GM20000 (cell line): Measurements from ENCODE around the gene FGD6.
A peak's percentile ranks its signal among the peaks of the same experiment; 100 is the strongest.

ENCODE experiments used
- DNase-seq: peaks from one replicate; pipeline ENCODE4 v3.0.0; 2012; ENCODE audit warnings: low spot score
- TF ChIP-seq, protein P1 (sequence below): IDR thresholded peaks from 2 replicates; pipeline ENCODE4 v1.5.1; 2012; ENCODE audit warnings: mild to moderate bottlenecking, control low read depth; ENCODE audit errors: extremely low read depth, missing control alignments

The FGD6 gene

DNA sequence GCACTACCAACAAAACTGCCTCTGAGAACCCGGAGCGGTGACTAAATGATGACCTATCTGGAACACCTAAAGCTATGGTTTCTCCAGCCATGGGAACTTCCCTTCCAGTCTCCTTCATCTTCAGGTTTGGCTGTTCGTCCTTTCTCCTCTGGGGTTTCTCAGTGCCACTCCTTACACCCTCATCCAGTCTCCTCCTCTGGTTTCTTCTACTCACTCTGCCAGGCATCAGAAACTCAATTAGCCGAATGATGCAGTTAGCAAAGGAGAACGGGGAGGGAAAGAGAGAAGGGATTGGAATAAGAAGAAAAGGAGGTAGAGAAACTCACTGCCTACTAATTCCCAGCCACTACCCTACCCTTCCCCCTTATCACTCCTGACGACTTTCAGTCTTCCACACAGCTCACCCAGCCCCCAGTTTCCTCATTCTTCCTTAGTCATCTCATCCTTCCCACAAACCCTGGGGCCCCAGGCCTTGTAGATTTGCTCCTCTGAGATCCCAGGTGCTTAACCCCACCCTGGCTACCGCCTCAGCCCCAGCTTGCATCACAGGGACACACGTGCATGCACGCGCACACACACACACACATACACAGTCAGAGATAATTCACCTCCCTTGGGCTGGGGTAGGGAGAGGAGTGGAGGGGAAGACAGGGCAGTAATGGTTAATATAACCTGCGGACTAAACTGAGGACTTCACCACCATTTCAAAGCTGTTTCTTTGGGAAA lies 13.0 kb downstream of the FGD6 start:
- TF ChIP-seq, protein P1, sequence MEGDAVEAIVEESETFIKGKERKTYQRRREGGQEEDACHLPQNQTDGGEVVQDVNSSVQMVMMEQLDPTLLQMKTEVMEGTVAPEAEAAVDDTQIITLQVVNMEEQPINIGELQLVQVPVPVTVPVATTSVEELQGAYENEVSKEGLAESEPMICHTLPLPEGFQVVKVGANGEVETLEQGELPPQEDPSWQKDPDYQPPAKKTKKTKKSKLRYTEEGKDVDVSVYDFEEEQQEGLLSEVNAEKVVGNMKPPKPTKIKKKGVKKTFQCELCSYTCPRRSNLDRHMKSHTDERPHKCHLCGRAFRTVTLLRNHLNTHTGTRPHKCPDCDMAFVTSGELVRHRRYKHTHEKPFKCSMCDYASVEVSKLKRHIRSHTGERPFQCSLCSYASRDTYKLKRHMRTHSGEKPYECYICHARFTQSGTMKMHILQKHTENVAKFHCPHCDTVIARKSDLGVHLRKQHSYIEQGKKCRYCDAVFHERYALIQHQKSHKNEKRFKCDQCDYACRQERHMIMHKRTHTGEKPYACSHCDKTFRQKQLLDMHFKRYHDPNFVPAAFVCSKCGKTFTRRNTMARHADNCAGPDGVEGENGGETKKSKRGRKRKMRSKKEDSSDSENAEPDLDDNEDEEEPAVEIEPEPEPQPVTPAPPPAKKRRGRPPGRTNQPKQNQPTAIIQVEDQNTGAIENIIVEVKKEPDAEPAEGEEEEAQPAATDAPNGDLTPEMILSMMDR: no peak
- no peak for DNase-seq

DNA sequence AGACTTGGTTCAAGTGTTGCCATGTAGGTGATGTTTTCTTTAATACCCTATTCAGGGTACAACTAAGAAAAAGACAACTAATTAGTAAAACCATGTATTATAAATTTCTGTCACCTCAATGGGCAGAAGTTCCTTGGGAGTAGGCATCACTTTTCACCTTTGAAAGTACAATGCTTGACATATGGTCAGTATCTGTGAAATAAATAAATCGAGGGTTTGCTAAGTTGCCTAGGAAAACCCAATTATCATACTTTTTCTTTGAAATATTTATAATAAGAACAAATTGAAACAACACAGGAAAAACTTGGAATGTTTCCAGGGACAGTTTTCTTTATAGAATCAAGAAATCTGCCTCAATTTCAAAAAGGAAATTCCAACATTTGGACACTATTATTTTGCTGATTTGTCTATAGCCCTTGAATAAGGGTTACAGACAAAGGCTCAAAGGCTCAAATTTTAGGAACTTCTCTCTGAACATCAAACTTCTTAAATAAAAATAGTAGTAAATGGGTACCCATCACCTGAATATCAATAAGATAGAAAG lies 13.7 kb downstream of the FGD6 start:
- TF ChIP-seq, protein P1: no peak
- DNase-seq: no peak

DNA sequence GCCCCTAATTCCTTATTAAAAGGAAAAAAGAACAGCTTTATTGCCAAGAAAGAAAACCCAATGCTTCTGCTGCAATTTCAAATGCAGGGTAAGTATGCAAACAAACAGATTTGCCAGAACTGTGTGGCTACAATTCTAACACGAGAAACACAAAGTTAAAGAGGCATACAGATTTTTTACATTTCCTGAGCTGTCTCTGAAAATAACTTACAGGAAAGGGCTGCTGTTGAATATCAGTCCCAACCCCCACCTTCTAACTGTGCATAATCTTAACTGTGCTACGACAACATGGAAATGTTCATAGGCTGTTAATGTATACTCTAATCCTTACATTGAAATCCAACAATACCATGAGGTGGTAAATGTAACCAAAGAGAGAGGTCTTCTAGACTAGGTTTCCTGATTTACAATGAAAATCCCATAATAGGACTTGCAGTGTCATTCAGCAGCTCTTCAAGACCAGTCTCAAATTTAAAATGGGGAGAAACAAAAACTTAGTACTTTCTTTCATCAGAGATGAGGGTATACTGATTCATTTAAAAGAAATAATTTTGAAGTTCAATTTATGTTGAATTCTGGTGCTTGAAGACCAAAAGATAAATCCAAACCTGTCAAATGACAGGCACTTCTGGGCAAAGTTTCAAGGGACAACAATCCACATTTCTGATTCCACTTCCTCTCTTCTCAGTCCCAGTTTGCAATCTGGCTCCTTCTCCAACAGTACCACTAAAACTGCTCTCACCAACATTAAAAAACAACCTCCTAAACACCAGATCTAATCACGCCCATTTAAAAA lies 14.4 kb downstream of the FGD6 start:
- no peak for DNase-seq
- TF ChIP-seq, protein P1: no peak

DNA sequence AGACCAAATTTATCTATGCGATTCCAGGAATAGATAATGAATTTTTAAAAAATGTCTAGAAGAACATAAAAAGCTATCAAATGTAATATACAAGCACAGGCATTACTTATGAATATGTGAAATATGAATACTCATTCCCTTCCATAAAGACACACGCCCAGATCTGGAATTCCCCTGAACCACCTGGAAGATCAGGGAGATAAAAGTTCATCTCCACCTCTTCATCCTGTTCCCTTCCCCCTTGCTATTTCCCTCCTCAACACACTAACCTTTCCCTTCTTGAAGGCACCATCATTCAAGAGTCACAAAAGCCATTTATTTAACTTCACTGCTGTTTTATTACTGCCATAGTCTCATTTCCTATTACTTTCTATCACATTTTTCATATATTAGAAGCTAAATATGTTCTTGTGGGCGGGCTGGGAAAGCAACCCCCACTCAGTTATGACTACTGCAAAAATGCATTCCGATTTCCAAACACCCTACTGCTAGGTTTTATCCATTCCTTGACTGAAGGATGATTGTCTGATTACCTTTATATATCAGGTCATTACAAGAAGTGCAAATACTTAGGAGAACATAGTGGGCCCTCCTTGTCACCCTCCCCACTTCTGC lies 16.1 kb downstream of the FGD6 start:
- no peak for DNase-seq
- TF ChIP-seq, protein P1: no peak

DNA sequence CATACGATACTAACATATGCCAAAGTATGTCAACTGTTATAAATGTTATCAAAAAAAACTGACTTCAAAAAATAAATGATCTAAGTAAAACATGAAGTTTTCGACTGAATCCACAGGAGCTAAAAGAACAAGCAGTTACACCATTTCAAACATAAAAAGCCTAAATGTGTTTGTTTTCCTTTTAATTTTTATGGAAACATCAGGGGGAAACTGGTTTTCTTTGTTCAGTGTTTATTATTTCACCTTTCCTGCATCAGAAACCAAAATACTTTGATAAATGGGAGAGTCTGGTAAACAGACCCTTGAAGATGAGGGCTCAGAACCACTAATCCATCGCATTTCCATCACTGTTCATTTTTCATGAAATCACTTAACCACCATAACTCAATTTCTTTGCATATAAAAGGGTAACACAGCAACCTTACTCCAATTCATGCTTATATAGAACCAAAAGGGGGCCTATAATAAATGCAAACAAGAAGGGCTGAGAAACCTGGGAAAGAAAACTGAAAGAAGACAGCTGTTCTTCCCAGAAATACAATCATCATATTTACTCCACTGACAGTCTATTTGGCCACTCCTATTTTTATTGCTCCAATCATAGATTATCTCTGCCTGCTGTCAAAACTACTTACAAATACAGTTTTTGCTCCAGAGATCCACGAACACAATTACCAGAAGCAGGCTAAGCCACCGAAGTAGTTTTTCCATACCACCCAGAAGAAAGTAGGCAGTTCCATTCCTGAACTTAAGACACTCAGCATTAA lies 17.0 kb downstream of the FGD6 start:
- TF ChIP-seq, protein P1: no peak
- no peak for DNase-seq

DNA sequence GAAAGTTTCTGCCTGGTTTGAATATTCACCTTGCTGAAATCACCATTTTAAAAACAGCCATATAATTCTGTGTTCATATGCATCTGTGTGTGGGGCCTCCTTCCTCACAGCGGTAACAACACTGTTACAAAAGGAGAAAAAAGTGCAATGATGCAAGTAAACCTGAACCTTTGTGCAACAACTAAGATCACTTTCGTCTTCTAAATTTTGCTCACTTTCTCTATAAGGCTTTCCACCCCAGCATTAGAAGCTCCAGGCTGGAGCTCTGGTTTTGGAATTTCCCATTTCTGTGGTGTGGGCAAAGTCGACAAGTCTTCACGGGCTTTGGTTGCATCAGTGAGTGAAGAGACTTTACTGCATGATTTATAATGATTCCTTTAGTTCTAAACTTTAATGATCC lies 18.4 kb downstream of the FGD6 start:
- TF ChIP-seq, protein P1: no peak
- DNase-seq: peak; percentile 32
